Suprapubic skin (tissue), 4 donors: ENCODE measurements around the gene RAPGEF3. TPM values are rescaled to one million over a fixed set of nuclear protein-coding genes. Genes with fewer than 3 reads are reported as not detected.

Experiments
- DNase-seq, 2 donors: peaks; one replicate each; pipeline ENCODE4 v3.0.0-alpha.2; 2019; ENCODE audit warnings: low spot score in 2 of 2
- H3K27ac ChIP-seq: fragments of 200-600 bp; sonication (generic); one replicate; pipeline ENCODE4 v1.5.1; 2019
- H3K27me3 ChIP-seq: fragments of 200-600 bp; sonication (generic); one replicate; pipeline ENCODE4 v1.5.1; 2019
- H3K36me3 ChIP-seq: fragments of 200-600 bp; sonication (generic); one replicate; pipeline ENCODE4 v1.5.1; 2019
- H3K4me1 ChIP-seq: fragments of 200-600 bp; sonication (generic); one replicate; pipeline ENCODE4 v1.5.1; 2019
- H3K4me3 ChIP-seq: fragments of 200-600 bp; sonication (generic); one replicate; pipeline ENCODE4 v1.5.1; 2019; ENCODE audit warnings: mild to moderate bottlenecking
- H3K9me3 ChIP-seq: fragments of 200-600 bp; sonication (generic); one replicate; pipeline ENCODE4 v1.5.1; 2019
- CTCF ChIP-seq, 2 donors: fragments of 200-600 bp in 1 of 2; fragments of 450-650 bp in 1 of 2; sonication (generic) in 1 of 2; IDR thresholded peaks; one replicate each; pipeline ENCODE4 v1.5.1; 2016 to 2019; ENCODE audit warnings: antibody characterized with exemption in 2 of 2, mild to moderate bottlenecking in 1 of 2, moderate library complexity in 1 of 2
- EP300 ChIP-seq: sonication (generic); formaldehyde crosslinking; IDR thresholded peaks from one replicate; pipeline ENCODE4 v1.6.1; 2017; ENCODE audit warnings: antibody characterized with exemption
- POLR2A ChIP-seq, 2 donors: fragments of 450-650 bp; IDR thresholded peaks; one replicate each; pipeline ENCODE4 v1.6.1; 2017; ENCODE audit warnings: antibody characterized with exemption in 2 of 2, mild to moderate bottlenecking in 2 of 2, moderate library complexity in 2 of 2
- POLR2AphosphoS5 ChIP-seq, 3 donors: sonication (generic); formaldehyde crosslinking; IDR thresholded peaks; one replicate each; pipeline ENCODE4 v1.6.1; 2017; ENCODE audit warnings: antibody characterized with exemption in 3 of 3
- WGBS: methylation state at CpG from one replicate; pipeline ENCODE4 v1.1.5; 2018; 5-methylcytosine and 5-hydroxymethylcytosine counted together
- total RNA-seq, 4 donors: library from RNA; depleted of rRNA; stranded (reverse); fragments of >200 nt; gene quantifications; one replicate each; pipeline ENCODE4 v1.1.0, GENCODE V29; 2016

RAPGEF3 gene
- total RNA-seq, 4 donors from 2014 or later = 9.3 to 48.9 (median 20.0) TPM

- no peak overlapping the region for H3K4me3 ChIP-seq
- peaks cover 11% of the 10 kb centered on the region for H3K4me1 ChIP-seq
- H3K27ac ChIP-seq = no peak overlapping the region
- peaks cover 98% of the 10 kb centered on the region for H3K36me3 ChIP-seq
- H3K27me3 ChIP-seq = no peaks in the 10 kb centered on the region
- DNase-seq = no peak
- TF ChIP-seq POLR2AphosphoS5 (IDR thresholded peaks at IDR 0.05) (no peak), POLR2A (IDR thresholded peaks at IDR 0.05) (no peak), CTCF (IDR thresholded peaks at IDR 0.05) (no peak), EP300 (no peak)
- H3K9me3 ChIP-seq = no peaks in the 10 kb centered on the region
- 91% methylated on average over 15 of the region's 20 CpGs for WGBS
Observed at GRCh38 chr12:47790676-47791350, 32.1 kb upstream of the RAPGEF3 start.

DNA sequence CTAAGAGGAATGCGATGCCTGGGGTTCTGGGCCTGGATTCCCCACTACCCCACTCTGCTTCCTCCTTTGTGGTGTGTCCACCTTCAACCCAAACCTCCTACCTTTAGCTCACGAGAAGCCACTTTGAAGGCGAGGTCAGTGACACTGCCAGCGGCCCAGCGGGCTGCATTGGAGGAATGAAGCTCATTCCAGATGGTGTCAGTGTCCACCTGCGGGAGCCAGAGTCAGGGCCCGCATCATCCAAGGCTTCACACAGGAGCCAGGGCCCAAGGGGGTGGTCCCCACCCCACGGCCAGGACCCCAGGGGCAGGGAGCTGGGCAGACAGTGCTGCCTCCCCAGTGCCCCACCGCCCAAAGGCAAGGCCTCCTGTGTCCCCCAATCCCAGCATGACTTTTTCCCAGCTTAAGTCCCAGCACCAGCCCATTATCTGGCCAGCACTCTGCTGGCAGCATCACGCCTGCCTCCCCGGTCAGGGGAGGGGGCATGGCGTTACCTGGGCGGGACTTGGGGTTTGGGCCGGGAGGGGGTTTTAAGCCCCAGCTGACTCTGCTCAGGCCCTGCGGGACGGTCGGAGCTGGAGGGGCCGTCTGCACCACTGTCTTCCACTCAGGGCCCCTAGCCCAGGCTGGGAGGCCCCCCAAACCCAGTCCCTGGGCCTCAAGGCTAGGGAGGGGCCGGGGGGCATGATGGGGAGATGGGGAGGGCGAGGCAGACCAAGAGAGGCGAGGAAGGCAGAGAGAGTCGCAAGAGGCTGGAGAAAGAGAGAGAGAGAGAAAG lies 31.2 kb upstream of the RAPGEF3 start:
- TF ChIP-seq POLR2AphosphoS5 (IDR thresholded peaks at IDR 0.05) = no peak
- no peak for TF ChIP-seq CTCF (IDR thresholded peaks at IDR 0.05)
- no peak for TF ChIP-seq EP300
- TF ChIP-seq POLR2A (IDR thresholded peaks at IDR 0.05) = no peak
- 88% methylated on average over 22 of the region's 22 CpGs for WGBS
- DNase-seq = no peak
- Histone ChIP-seq H3K9me3 (no peaks in the 10 kb centered on the region), H3K4me1 (peaks cover 12% of the 10 kb centered on the region), H3K36me3 (peaks cover 98% of the 10 kb centered on the region), H3K4me3 (no peak overlapping the region), H3K27me3 (no peaks in the 10 kb centered on the region), H3K27ac (no peak overlapping the region)

DNA sequence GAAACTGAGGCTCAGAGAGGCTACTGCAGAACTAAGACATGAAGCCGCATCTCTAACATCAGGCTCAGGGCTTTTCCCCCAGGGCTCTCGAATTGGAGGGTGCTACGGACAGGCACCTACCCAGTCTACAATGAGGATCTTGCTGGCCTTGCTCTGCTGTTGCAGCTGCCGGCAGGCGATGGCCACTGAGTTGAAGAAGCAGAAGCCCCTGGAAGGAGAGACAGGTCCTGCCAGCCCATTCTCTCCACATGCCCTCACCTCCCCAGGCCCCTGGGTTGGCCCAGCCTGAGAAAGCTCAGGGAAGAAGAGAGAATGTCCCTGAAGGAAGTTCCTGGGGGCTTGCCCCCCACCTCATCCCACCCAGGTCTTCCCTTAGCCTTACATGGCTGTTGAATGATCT lies 30.5 kb upstream of the RAPGEF3 start:
- no peaks in the 10 kb centered on the region for H3K9me3 ChIP-seq
- no peaks in the 10 kb centered on the region for H3K27me3 ChIP-seq
- WGBS = 85% methylated on average over 5 of the region's 5 CpGs
- no peak for TF ChIP-seq CTCF (IDR thresholded peaks at IDR 0.05)
- TF ChIP-seq POLR2A (IDR thresholded peaks at IDR 0.05) = no peak
- H3K27ac ChIP-seq = no peak overlapping the region
- DNase-seq = no peak
- peaks cover 98% of the 10 kb centered on the region for H3K36me3 ChIP-seq
- H3K4me1 ChIP-seq = peaks cover 18% of the 10 kb centered on the region
- no peak overlapping the region for H3K4me3 ChIP-seq

DNA sequence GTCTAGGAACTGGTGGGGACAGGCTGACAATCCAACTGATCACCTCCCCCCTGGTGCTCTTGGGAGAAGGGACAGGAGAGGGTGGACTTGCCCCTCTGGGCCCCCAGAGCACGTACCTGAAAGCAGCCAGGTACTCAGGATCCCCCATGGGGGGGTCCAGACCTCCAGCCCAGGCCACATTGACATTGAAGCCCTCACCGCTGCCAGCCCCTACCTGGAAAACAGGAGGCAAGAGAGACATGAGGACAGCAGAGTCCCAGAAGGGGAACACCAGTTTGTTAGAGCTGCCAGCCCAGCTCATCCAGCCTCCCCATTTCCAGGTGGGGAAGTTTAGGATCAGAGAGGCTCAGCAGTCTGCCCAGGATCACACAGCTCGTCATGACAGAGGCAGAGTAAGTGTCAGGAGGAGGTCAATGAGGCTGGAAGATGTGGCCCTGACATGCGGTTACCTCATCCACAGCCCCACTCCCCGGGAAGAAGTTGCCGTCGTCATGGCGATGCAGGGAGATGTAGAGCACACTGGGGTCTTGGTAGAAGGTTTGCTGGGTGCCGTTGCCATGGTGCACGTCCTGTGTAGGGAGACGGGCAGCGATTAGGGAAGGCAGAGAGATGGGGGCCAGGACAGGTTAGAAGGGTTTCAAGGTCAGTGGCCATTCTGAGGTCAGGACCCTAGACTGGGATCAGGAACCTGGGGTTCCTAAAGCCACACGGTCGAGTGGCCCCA lies 29.1 kb upstream of the RAPGEF3 start:
- H3K4me3 ChIP-seq = no peak overlapping the region
- no peaks in the 10 kb centered on the region for H3K9me3 ChIP-seq
- H3K36me3 ChIP-seq = peaks cover 98% of the 10 kb centered on the region
- H3K27me3 ChIP-seq = no peaks in the 10 kb centered on the region
- WGBS = 83% methylated on average over 14 of the region's 14 CpGs
- TF ChIP-seq CTCF (IDR thresholded peaks at IDR 0.05) (no peak), POLR2A (IDR thresholded peaks at IDR 0.05) (no peak), POLR2AphosphoS5 (IDR thresholded peaks at IDR 0.05) (no peak), EP300 (no peak)
- H3K4me1 ChIP-seq = peaks cover 31% of the 10 kb centered on the region
- H3K27ac ChIP-seq = no peak overlapping the region
- DNase-seq = no peak
